Rectal smooth muscle tissue (tissue), 1 donor: ENCODE results near the gene ADNP.

Experiments used
- H3K27ac ChIP-seq: one replicate; pipeline ENCODE4 v1.7.0; 2013; ENCODE audit warnings: low read depth, low read length, inconsistent platforms
- H3K27me3 ChIP-seq: one replicate; pipeline ENCODE4 v1.7.0; 2013; ENCODE audit warnings: low read length; ENCODE audit not compliant: control insufficient read depth, insufficient read depth
- H3K36me3 ChIP-seq: one replicate; pipeline ENCODE4 v1.7.0; 2013; ENCODE audit warnings: low read length; ENCODE audit not compliant: control insufficient read depth, insufficient read depth
- H3K4me1 ChIP-seq: one replicate; pipeline ENCODE4 v1.7.0; 2013; ENCODE audit warnings: low read length; ENCODE audit not compliant: control insufficient read depth, insufficient read depth
- H3K4me3 ChIP-seq: one replicate; pipeline ENCODE4 v1.7.0; 2013; ENCODE audit warnings: low read length
- H3K9ac ChIP-seq: one replicate; pipeline ENCODE4 v1.7.0; 2013; ENCODE audit warnings: low read length

ADNP gene

GRCh38 chr20:50873585-50873984, 57.7 kb downstream of the ADNP start:
- no peaks in the 10 kb centered on the region for H3K36me3 ChIP-seq
- H3K4me3 ChIP-seq = no peak overlapping the region
- no peaks in the 10 kb centered on the region for H3K27me3 ChIP-seq
- no peak overlapping the region for H3K27ac ChIP-seq
- no peaks in the 10 kb centered on the region for H3K4me1 ChIP-seq
- no peak overlapping the region for H3K9ac ChIP-seq

GRCh38 chr20:50872560-50873425, 58.4 kb downstream of the ADNP start:
- H3K9ac ChIP-seq = no peak overlapping the region
- H3K27ac ChIP-seq = no peak overlapping the region
- H3K27me3 ChIP-seq = no peaks in the 10 kb centered on the region
- H3K36me3 ChIP-seq = no peaks in the 10 kb centered on the region
- no peaks in the 10 kb centered on the region for H3K4me1 ChIP-seq
- H3K4me3 ChIP-seq = no peak overlapping the region

GRCh38 chr20:50870561-50871161, 60.6 kb downstream of the ADNP start:
- Histone ChIP-seq H3K36me3 (no peaks in the 10 kb centered on the region), H3K27me3 (no peaks in the 10 kb centered on the region), H3K4me3 (no peak overlapping the region), H3K4me1 (no peaks in the 10 kb centered on the region), H3K27ac (no peak overlapping the region), H3K9ac (no peak overlapping the region)

GRCh38 chr20:50868509-50869495, 62.4 kb downstream of the ADNP start:
- Histone ChIP-seq H3K4me3 (no peak overlapping the region), H3K9ac (no peak overlapping the region), H3K27ac (no peak overlapping the region), H3K4me1 (no peaks in the 10 kb centered on the region), H3K36me3 (no peaks in the 10 kb centered on the region), H3K27me3 (no peaks in the 10 kb centered on the region)

GRCh38 chr20:50867805-50868204, 63.4 kb downstream of the ADNP start:
- no peaks in the 10 kb centered on the region for H3K36me3 ChIP-seq
- H3K9ac ChIP-seq = no peak overlapping the region
- no peaks in the 10 kb centered on the region for H3K27me3 ChIP-seq
- no peaks in the 10 kb centered on the region for H3K4me1 ChIP-seq
- H3K27ac ChIP-seq = no peak overlapping the region
- H3K4me3 ChIP-seq = no peak overlapping the region

- Histone ChIP-seq H3K27me3 (no peaks in the 10 kb centered on the region), H3K27ac (no peak overlapping the region), H3K4me1 (no peaks in the 10 kb centered on the region), H3K4me3 (no peak overlapping the region), H3K9ac (no peak overlapping the region), H3K36me3 (no peaks in the 10 kb centered on the region)
Measured at GRCh38 chr20:50866831-50867230, 64.4 kb downstream of the ADNP start.

- H3K4me1 ChIP-seq = no peaks in the 10 kb centered on the region
- no peak overlapping the region for H3K27ac ChIP-seq
- H3K4me3 ChIP-seq = no peak overlapping the region
- H3K9ac ChIP-seq = no peak overlapping the region
- H3K27me3 ChIP-seq = no peaks in the 10 kb centered on the region
- no peaks in the 10 kb centered on the region for H3K36me3 ChIP-seq
Measured at GRCh38 chr20:50866036-50866685, 65.1 kb downstream of the ADNP start.

GRCh38 chr20:50865591-50865990, 65.6 kb downstream of the ADNP start:
- Histone ChIP-seq H3K27me3 (no peaks in the 10 kb centered on the region), H3K4me1 (no peaks in the 10 kb centered on the region), H3K9ac (no peak overlapping the region), H3K4me3 (no peak overlapping the region), H3K36me3 (no peaks in the 10 kb centered on the region), H3K27ac (no peak overlapping the region)

- Histone ChIP-seq H3K27me3 (no peaks in the 10 kb centered on the region), H3K4me1 (no peaks in the 10 kb centered on the region), H3K9ac (no peak overlapping the region), H3K27ac (no peak overlapping the region), H3K36me3 (no peaks in the 10 kb centered on the region), H3K4me3 (no peak overlapping the region)
Measured at GRCh38 chr20:50865114-50865513, 66.1 kb downstream of the ADNP start.

GRCh38 chr20:50862546-50862945, 68.7 kb downstream of the ADNP start:
- no peak overlapping the region for H3K9ac ChIP-seq
- H3K36me3 ChIP-seq = no peaks in the 10 kb centered on the region
- no peak overlapping the region for H3K27ac ChIP-seq
- no peaks in the 10 kb centered on the region for H3K4me1 ChIP-seq
- no peak overlapping the region for H3K4me3 ChIP-seq
- no peaks in the 10 kb centered on the region for H3K27me3 ChIP-seq

- Histone ChIP-seq H3K36me3 (no peaks in the 10 kb centered on the region), H3K4me1 (no peaks in the 10 kb centered on the region), H3K27ac (no peak overlapping the region), H3K27me3 (no peaks in the 10 kb centered on the region), H3K4me3 (no peak overlapping the region), H3K9ac (no peak overlapping the region)
Measured at GRCh38 chr20:50861012-50861411, 70.2 kb downstream of the ADNP start.

GRCh38 chr20:50859161-50859560, 72.1 kb downstream of the ADNP start:
- no peak overlapping the region for H3K27ac ChIP-seq
- H3K4me3 ChIP-seq = no peak overlapping the region
- no peak overlapping the region for H3K9ac ChIP-seq
- H3K4me1 ChIP-seq = no peaks in the 10 kb centered on the region
- H3K27me3 ChIP-seq = no peaks in the 10 kb centered on the region
- H3K36me3 ChIP-seq = no peaks in the 10 kb centered on the region
